Neuronal stem cell (in vitro differentiated cells): ENCODE data around the gene CD164L2.
A peak's percentile ranks its signal among the peaks of the same experiment; 100 is the strongest.

Source experiments
- DNase-seq: peaks from one replicate; pipeline ENCODE4 v3.0.0-alpha.2; 2013; ENCODE audit warnings: low spot score
- H2AFZ ChIP-seq: one replicate; pipeline ENCODE4 v1.6.1; 2013; ENCODE audit warnings: mild to moderate bottlenecking, low read length, inconsistent platforms
- H2AK5ac ChIP-seq: 2 replicates; pipeline ENCODE4 v1.6.1; 2013; ENCODE audit warnings: low read depth, mild to moderate bottlenecking, inconsistent platforms, low read length, moderate library complexity, mixed read lengths
- H2BK120ac ChIP-seq: 2 replicates; pipeline ENCODE4 v1.6.1; 2013; ENCODE audit warnings: low read depth, mild to moderate bottlenecking, inconsistent platforms, low read length, moderate library complexity, mixed read lengths
- H2BK12ac ChIP-seq: one replicate; pipeline ENCODE4 v1.6.1; 2013; ENCODE audit warnings: low read length, inconsistent platforms
- H2BK15ac ChIP-seq: 2 replicates; pipeline ENCODE4 v1.6.1; 2013; ENCODE audit warnings: mild to moderate bottlenecking, low read length, inconsistent platforms, mixed read lengths
- H2BK5ac ChIP-seq: one replicate; pipeline ENCODE4 v1.6.1; 2013; ENCODE audit warnings: inconsistent platforms, mild to moderate bottlenecking, low read length, moderate library complexity
- H3K14ac ChIP-seq: one replicate; pipeline ENCODE4 v1.6.1; 2013; ENCODE audit warnings: low read length, inconsistent platforms
- H3K18ac ChIP-seq: 2 replicates; pipeline ENCODE4 v1.6.1; 2013; ENCODE audit warnings: low read length, inconsistent platforms
- H3K23ac ChIP-seq: 2 replicates; pipeline ENCODE4 v1.6.1; 2013; ENCODE audit warnings: low read depth, mild to moderate bottlenecking, mixed read lengths, low read length, inconsistent platforms; ENCODE audit not compliant: poor library complexity
- H3K27ac ChIP-seq: replicated peaks from 3 replicates; pipeline ENCODE4 v1.5.1; 2013; ENCODE audit warnings: low read length, inconsistent platforms
- H3K27me3 ChIP-seq, 3 experiments: 2 replicates each; pipeline ENCODE4 v1.6.1; 2013; ENCODE audit warnings: low read length in 3 of 3, mild to moderate bottlenecking in 2 of 3, inconsistent platforms in 1 of 3, low read depth in 1 of 3, mixed read lengths in 1 of 3, moderate library complexity in 1 of 3; ENCODE audit not compliant: control insufficient read depth in 3 of 3, insufficient read depth in 3 of 3
- H3K36me3 ChIP-seq, 2 donors: replicated peaks in 1 of 2; 2 replicates each; pipeline ENCODE4 v1.6.1; 2013; ENCODE audit warnings: low read length in 2 of 2; ENCODE audit not compliant: control insufficient read depth in 2 of 2, insufficient read depth in 2 of 2
- H3K4ac ChIP-seq: 2 replicates; pipeline ENCODE4 v1.6.1; 2013; ENCODE audit warnings: inconsistent platforms, mild to moderate bottlenecking, low read length, moderate library complexity
- H3K4me1 ChIP-seq, 2 donors: 1 replicate in 1 of 2; 2 replicates in 1 of 2; pipeline ENCODE4 v1.6.1; 2013; ENCODE audit warnings: low read length in 2 of 2, low read depth in 1 of 2; ENCODE audit not compliant: control insufficient read depth in 2 of 2, insufficient read depth in 1 of 2
- H3K4me2 ChIP-seq: one replicate; pipeline ENCODE4 v1.6.1; 2013; ENCODE audit warnings: mild to moderate bottlenecking, low read length, inconsistent platforms; ENCODE audit not compliant: insufficient read depth, poor library complexity, severe bottlenecking
- H3K4me3 ChIP-seq, 2 donors: 2 replicates each; pipeline ENCODE4 v1.5.1; 2013; ENCODE audit warnings: low read length in 2 of 2, mild to moderate bottlenecking in 2 of 2, inconsistent platforms in 1 of 2, moderate library complexity in 1 of 2
- H3K79me1 ChIP-seq: one replicate; pipeline ENCODE4 v1.6.1; 2013; ENCODE audit warnings: low read depth, mild to moderate bottlenecking, inconsistent platforms, low read length, moderate library complexity
- H3K9ac ChIP-seq: one replicate; pipeline ENCODE4 v1.6.1; 2013; ENCODE audit warnings: mild to moderate bottlenecking, low read depth, low read length, inconsistent platforms; ENCODE audit not compliant: poor library complexity
- H3K9me3 ChIP-seq, 2 donors: replicated peaks in 1 of 2; 2 replicates each; pipeline versions ENCODE3 to v1.6.1; 2013; ENCODE audit warnings: low read length in 2 of 2, mild to moderate bottlenecking in 2 of 2, inconsistent platforms in 1 of 2, low read depth in 1 of 2, mixed read lengths in 1 of 2, moderate library complexity in 1 of 2; ENCODE audit not compliant: control insufficient read depth in 2 of 2, insufficient read depth in 1 of 2
- H4K8ac ChIP-seq: one replicate; pipeline ENCODE4 v1.6.1; 2013; ENCODE audit warnings: low read depth, mild to moderate bottlenecking, inconsistent platforms, low read length, moderate library complexity
- H4K91ac ChIP-seq: one replicate; pipeline ENCODE4 v1.6.1; 2013; ENCODE audit warnings: low read length, low read depth, mild to moderate bottlenecking, inconsistent platforms; ENCODE audit not compliant: poor library complexity
- WGBS, 2 donors: extraction: QIAGEN DNeasy Blood & Tissue Kit; methylation state at CpG; one replicate each; pipeline ENCODE4 v1.1.7; 2013; ENCODE audit warnings: missing lambda C conversion rate in 2 of 2, mixed read lengths in 1 of 2; ENCODE audit not compliant: insufficient read length in 2 of 2, insufficient replicate concordance in 1 of 2; ENCODE audit errors: extremely low coverage in 2 of 2; 5-methylcytosine and 5-hydroxymethylcytosine counted together

The CD164L2 gene

DNA sequence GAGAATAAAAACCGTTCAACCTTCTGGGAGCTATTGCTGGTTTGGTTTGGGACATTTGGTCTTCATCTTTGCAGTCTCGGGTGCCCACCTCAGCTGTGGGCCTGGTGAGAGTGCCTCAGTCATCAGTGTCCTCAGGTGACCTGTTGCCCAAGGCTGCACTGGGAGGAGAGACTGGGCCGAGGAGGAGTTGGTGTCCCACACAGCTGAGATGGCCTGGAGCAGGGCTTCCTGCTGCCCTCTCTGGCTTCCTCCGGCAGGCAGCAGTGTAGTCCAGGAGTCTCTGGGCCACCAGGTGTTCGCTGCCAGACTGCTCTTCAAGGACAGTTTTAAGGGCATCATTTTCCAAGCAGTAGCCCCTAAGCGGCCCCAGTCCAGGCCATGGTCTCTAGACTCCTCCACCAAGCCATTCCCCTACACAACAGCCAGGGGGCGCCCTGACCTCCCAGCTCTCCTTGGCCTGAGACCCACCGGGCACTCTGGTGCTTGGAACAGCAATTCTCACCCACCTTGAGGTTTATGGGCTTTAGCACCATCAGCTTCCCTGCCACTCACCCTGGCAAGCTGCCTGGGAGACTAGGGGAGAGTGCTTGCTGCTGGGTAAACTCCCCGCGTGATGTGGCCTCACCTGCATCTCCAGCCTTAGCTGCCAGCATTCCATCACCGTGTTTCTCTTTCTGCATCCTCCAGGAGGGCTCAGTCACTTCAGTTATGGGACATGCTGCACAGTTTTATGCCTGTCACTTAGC lies 50.4 kb downstream of the CD164L2 start:
- no peak overlapping the region for H2BK12ac ChIP-seq
- H3K4me2 ChIP-seq, result no peak overlapping the region
- H4K8ac ChIP-seq, result no peak overlapping the region
- no peaks in the 10 kb centered on the region for H3K9me3 ChIP-seq
- H2BK15ac ChIP-seq, result no peak overlapping the region
- peaks cover 0 to 2% (median 0%) of the 10 kb centered on the region in 3 experiments for H3K27me3 ChIP-seq
- no peak overlapping the region for H2BK120ac ChIP-seq
- no peaks in the 10 kb centered on the region for H3K79me1 ChIP-seq
- H4K91ac ChIP-seq, result no peak overlapping the region
- peak overlapping the region; percentile 80 for H3K9ac ChIP-seq
- no peak for DNase-seq
- H3K4me3 ChIP-seq, result peak overlapping the region in 1 of 2 donors; percentile 33
- no peak overlapping the region for H3K27ac ChIP-seq
- H3K36me3 ChIP-seq, result peaks cover 39 to 86% of the 10 kb centered on the region in 2 donors
- no CpG with 5 or more reads among the region's 11 CpGs for WGBS, 2 donors
- peak overlapping the region; percentile 72 for H3K14ac ChIP-seq
- no peak overlapping the region for H2BK5ac ChIP-seq
- peak overlapping the region; percentile 5 for H2AK5ac ChIP-seq
- H3K4ac ChIP-seq, result no peak overlapping the region
- H3K23ac ChIP-seq, result peak overlapping the region; percentile 77
- peaks cover 0 to 1% of the 10 kb centered on the region in 2 donors for H3K4me1 ChIP-seq
- H2AFZ ChIP-seq, result no peak overlapping the region
- H3K18ac ChIP-seq, result no peak overlapping the region

- Histone ChIP-seq H4K91ac (no peak overlapping the region), H3K4me1 (peaks cover 0 to 1% of the 10 kb centered on the region in 2 donors), H2AK5ac (no peak overlapping the region), H2BK12ac (no peak overlapping the region), H3K23ac (no peak overlapping the region), H2AFZ (no peak overlapping the region), H3K14ac (no peak overlapping the region), H3K9ac (no peak overlapping the region), H3K27ac (no peak overlapping the region), H3K9me3 (no peaks in the 10 kb centered on the region), H3K4ac (no peak overlapping the region), H3K79me1 (no peaks in the 10 kb centered on the region), H3K27me3 (peaks cover 0 to 2% (median 0%) of the 10 kb centered on the region in 3 experiments), H3K4me3 (no peak overlapping the region), H3K18ac (no peak overlapping the region), H4K8ac (no peak overlapping the region), H2BK15ac (no peak overlapping the region), H3K36me3 (peaks cover 39 to 93% of the 10 kb centered on the region in 2 donors), H3K4me2 (no peak overlapping the region), H2BK120ac (no peak overlapping the region), H2BK5ac (no peak overlapping the region)
- DNase-seq, result no peak
- WGBS, 2 donors, result no CpG with 5 or more reads among the region's 5 CpGs
Observed at GRCh38 chr1:27331922-27332321, 51.2 kb downstream of the CD164L2 start.

DNA sequence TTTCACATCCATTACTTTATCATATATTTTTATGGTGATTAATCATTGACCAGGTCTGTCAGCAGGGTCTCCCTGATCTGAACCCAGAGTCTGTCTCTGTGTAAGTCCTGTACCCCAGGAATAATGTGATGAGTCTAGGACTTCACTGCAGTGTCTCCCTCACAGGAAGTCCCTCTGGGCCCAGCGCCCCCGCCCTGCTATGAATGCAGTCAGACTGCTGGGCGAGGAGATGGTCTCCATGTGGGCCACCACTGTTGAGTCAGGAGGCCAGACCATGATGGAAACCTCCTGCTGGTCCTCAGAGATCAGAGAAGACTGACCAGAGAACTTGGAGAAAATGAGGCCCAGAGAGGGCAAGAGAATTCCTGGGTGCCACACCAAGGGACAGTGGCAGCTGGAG lies 51.7 kb downstream of the CD164L2 start:
- Histone ChIP-seq H3K4me3 (no peak overlapping the region), H3K79me1 (no peaks in the 10 kb centered on the region), H3K23ac (no peak overlapping the region), H3K4ac (no peak overlapping the region), H3K4me1 (peaks cover 0 to 1% of the 10 kb centered on the region in 2 donors), H2BK5ac (no peak overlapping the region), H3K9ac (no peak overlapping the region), H4K8ac (no peak overlapping the region), H2BK12ac (no peak overlapping the region), H2AFZ (no peak overlapping the region), H2BK120ac (no peak overlapping the region), H3K36me3 (peaks cover 42 to 93% of the 10 kb centered on the region in 2 donors), H3K9me3 (no peaks in the 10 kb centered on the region), H2AK5ac (no peak overlapping the region), H4K91ac (no peak overlapping the region), H2BK15ac (no peak overlapping the region), H3K4me2 (no peak overlapping the region), H3K27ac (no peak overlapping the region), H3K27me3 (peaks cover 0 to 2% (median 0%) of the 10 kb centered on the region in 3 experiments), H3K14ac (no peak overlapping the region), H3K18ac (no peak overlapping the region)
- no peak for DNase-seq
- WGBS, 2 donors, result no CpG with 5 or more reads among the region's 3 CpGs

DNA sequence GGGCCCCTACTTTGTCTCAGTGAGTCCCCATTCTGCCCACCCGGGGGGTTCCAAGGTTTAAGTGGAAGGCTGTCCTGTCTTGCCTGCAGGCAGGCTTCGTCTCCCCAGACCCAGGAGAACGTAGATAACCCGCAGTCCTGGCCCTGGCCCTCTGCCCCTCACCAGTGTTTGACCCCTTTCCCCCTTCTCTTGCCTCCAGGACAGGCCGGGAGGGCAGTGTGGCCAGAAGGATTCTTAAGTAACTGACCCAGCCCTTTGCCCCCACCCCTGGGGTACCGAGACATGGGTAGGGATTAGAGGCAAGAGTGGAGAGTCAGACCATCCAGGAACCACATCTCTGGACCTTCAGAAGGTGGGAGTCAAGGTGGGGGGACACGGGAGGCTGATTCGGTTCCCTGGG lies 52.3 kb downstream of the CD164L2 start:
- no peak overlapping the region for H3K23ac ChIP-seq
- no peak overlapping the region for H3K4ac ChIP-seq
- H3K14ac ChIP-seq, result no peak overlapping the region
- no peak overlapping the region for H3K4me3 ChIP-seq
- DNase-seq, result no peak
- no peaks in the 10 kb centered on the region for H3K79me1 ChIP-seq
- no peak overlapping the region for H3K18ac ChIP-seq
- no peak overlapping the region for H3K9ac ChIP-seq
- no peak overlapping the region for H4K8ac ChIP-seq
- no peak overlapping the region for H2BK5ac ChIP-seq
- no peaks in the 10 kb centered on the region for H3K9me3 ChIP-seq
- H2AK5ac ChIP-seq, result no peak overlapping the region
- peaks cover 0 to 2% (median 0%) of the 10 kb centered on the region in 3 experiments for H3K27me3 ChIP-seq
- no peak overlapping the region for H2AFZ ChIP-seq
- H3K4me2 ChIP-seq, result no peak overlapping the region
- no peak overlapping the region for H4K91ac ChIP-seq
- peaks cover 42 to 93% of the 10 kb centered on the region in 2 donors for H3K36me3 ChIP-seq
- H2BK12ac ChIP-seq, result no peak overlapping the region
- H2BK120ac ChIP-seq, result no peak overlapping the region
- H3K4me1 ChIP-seq, result peaks cover 0 to 1% of the 10 kb centered on the region in 2 donors
- WGBS, 2 donors, result no CpG with 5 or more reads among the region's 8 CpGs
- no peak overlapping the region for H3K27ac ChIP-seq
- H2BK15ac ChIP-seq, result no peak overlapping the region
